T-helper 1 cell treated with Interleukin-12 subunit alpha and Interleukin-12 subunit beta and Interleukin-4 antibody, amounts not matched to agents 30 μg/mL and 1 μg/mL, for 36 hours (primary cell): ENCODE measurements around the gene MSRB3.

Source experiments
- H3K27ac Mint-ChIP-seq: one replicate; pipeline ENCODE4 v1.8.0; 2021; ENCODE audit warnings: mild to moderate bottlenecking, mixed read lengths
- H3K27me3 Mint-ChIP-seq: one replicate; pipeline ENCODE4 v1.8.0; 2021; ENCODE audit warnings: low read depth, mixed read lengths
- H3K36me3 Mint-ChIP-seq: one replicate; pipeline ENCODE4 v1.8.0; 2021; ENCODE audit warnings: low read depth, mixed read lengths
- H3K4me1 Mint-ChIP-seq: one replicate; pipeline ENCODE4 v1.8.0; 2021; ENCODE audit warnings: low read depth, mixed read lengths
- H3K4me3 Mint-ChIP-seq: one replicate; pipeline ENCODE4 v1.8.0; 2021; ENCODE audit warnings: mild to moderate bottlenecking, moderate library complexity, mixed read lengths
- H3K9me3 Mint-ChIP-seq: one replicate; pipeline ENCODE4 v1.8.0; 2021; ENCODE audit warnings: mixed read lengths

The MSRB3 gene

DNA sequence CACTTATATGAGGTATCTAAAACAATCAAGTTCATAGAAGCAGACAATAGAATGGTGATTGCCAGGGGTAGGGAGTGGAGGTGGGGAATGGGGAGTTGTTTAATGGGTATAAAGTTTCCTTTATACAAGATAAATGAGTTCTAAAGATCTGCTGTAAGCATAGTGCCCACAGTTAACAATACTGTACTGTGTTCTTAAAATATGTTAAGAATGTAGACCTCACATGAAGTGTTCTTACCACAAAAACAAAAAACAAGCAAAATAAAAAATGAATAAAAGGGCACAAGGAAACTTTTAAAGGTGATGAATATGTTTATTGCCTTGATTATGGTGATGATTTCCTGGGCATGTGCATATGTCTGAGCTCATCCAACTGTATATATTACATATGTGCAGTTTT, 211.8 kb downstream of the MSRB3 start:
- no peaks in the 10 kb centered on the region for H3K36me3 Mint-ChIP-seq
- H3K27ac Mint-ChIP-seq, result no peak overlapping the region
- no peaks in the 10 kb centered on the region for H3K27me3 Mint-ChIP-seq
- no peaks in the 10 kb centered on the region for H3K4me1 Mint-ChIP-seq
- no peak overlapping the region for H3K4me3 Mint-ChIP-seq
- peaks cover 4% of the 10 kb centered on the region for H3K9me3 Mint-ChIP-seq

GRCh38 chr12:65492998-65493912, 214.8 kb downstream of the MSRB3 start:
- no peak overlapping the region for H3K27ac Mint-ChIP-seq
- no peaks in the 10 kb centered on the region for H3K9me3 Mint-ChIP-seq
- H3K4me3 Mint-ChIP-seq, result no peak overlapping the region
- H3K4me1 Mint-ChIP-seq, result no peaks in the 10 kb centered on the region
- H3K36me3 Mint-ChIP-seq, result no peaks in the 10 kb centered on the region
- H3K27me3 Mint-ChIP-seq, result no peaks in the 10 kb centered on the region

DNA sequence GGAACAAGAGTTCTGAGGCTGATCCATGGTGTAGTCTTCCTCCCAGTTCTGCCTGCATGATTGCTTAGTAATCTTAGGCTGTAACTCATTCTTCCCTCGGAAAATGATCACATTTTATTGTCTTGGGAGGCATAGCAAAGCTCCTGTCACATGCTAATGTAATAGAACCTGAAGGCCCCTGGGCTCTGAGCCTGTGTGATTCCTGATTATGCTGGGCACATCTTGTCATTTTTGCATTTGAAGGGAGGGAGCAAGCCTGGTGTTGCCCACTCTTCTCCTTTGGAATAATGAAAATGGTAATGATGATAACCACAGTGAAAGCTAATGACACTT, 215.4 kb downstream of the MSRB3 start:
- Mint-ChIP-seq H3K36me3 (no peaks in the 10 kb centered on the region), H3K4me1 (no peaks in the 10 kb centered on the region), H3K4me3 (no peak overlapping the region), H3K9me3 (no peaks in the 10 kb centered on the region), H3K27ac (no peak overlapping the region), H3K27me3 (no peaks in the 10 kb centered on the region)

DNA sequence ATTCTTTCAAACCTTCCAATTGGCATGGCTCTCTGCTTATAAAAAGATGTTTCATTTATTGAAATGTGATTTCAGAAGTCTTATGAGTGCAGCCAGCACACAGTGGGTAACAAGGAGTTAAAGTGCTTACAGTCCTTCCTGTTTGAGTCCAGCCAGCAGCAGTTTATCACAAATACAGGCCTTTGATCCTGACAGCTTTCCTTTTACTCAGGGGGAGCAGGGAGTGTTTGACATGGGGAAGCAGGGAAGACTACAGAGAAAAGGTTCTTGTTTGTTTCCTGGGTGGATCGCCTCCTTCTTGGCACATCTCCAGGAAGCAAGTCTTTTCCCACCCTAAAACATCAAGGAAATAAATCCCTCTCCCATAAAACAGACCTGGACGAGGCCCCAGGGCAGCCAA, 216.1 kb downstream of the MSRB3 start:
- Mint-ChIP-seq H3K27ac (no peak overlapping the region), H3K36me3 (no peaks in the 10 kb centered on the region), H3K4me3 (no peak overlapping the region), H3K27me3 (no peaks in the 10 kb centered on the region), H3K4me1 (no peaks in the 10 kb centered on the region), H3K9me3 (no peaks in the 10 kb centered on the region)

DNA sequence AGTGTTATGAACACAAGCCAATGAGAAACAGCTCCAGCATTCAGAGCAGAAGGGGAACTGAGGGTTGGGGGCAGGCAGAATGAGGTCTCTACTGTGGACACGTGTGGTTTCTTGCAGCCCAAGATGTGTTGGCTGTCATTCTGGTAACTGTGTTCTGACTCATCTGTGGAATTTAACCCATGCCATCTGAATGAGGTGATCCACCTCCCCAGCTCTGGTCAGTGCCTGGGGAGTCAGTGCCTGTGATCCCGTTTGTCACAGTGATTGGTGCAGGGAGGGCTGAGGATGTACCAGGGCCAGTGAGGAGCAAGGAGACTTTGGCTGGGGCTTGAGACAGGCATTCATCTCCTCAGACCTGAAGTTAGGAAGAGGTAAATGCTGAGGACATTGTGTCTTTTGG, 216.8 kb downstream of the MSRB3 start:
- H3K4me1 Mint-ChIP-seq, result no peaks in the 10 kb centered on the region
- H3K9me3 Mint-ChIP-seq, result no peaks in the 10 kb centered on the region
- H3K27me3 Mint-ChIP-seq, result no peaks in the 10 kb centered on the region
- no peak overlapping the region for H3K4me3 Mint-ChIP-seq
- no peak overlapping the region for H3K27ac Mint-ChIP-seq
- H3K36me3 Mint-ChIP-seq, result no peaks in the 10 kb centered on the region

GRCh38 chr12:65496617-65497016, 218.1 kb downstream of the MSRB3 start:
- Mint-ChIP-seq H3K9me3 (no peaks in the 10 kb centered on the region), H3K27me3 (no peaks in the 10 kb centered on the region), H3K27ac (no peak overlapping the region), H3K36me3 (no peaks in the 10 kb centered on the region), H3K4me1 (no peaks in the 10 kb centered on the region), H3K4me3 (no peak overlapping the region)

DNA sequence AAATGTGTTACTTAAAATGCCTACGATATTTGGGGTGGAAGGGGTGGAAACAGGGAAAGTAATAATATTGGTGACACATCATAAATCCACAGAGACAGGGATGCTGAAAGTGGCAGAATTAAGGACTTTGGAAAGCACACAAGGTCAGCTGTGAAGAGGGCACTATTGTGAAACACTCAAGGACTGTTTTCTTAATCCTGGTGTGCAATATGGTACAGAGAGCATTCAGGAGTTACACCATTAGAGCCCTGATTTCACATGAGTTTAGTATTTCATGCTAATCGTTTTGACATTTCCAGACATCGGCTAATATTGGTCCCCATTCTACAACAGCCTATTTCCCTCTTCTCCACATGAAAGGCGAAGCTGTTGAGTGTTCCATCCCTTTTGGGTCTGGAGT, 219.2 kb downstream of the MSRB3 start:
- no peak overlapping the region for H3K27ac Mint-ChIP-seq
- H3K4me3 Mint-ChIP-seq, result no peak overlapping the region

DNA sequence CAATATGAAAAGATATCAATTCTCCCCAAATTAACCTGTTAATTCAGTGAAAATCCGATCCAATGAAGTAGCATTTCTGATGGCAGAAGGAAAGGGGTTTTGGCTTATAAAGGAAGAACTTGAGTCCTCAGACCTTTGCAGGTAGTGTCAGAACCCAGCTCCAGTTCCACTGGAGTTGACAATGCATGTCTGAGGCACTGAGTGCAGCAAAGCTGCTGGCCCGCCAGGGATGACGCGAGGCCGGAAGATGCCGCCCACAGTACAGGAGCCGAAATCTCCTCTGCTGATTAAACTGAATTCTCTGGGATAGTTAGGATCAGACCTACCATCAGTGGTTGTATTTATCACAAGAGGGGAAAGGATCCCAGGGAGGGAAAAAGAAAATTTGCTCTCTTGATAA, 220.7 kb downstream of the MSRB3 start:
- H3K27me3 Mint-ChIP-seq, result no peaks in the 10 kb centered on the region
- H3K4me3 Mint-ChIP-seq, result no peak overlapping the region
- no peaks in the 10 kb centered on the region for H3K9me3 Mint-ChIP-seq
- H3K36me3 Mint-ChIP-seq, result no peaks in the 10 kb centered on the region
- H3K27ac Mint-ChIP-seq, result no peak overlapping the region
- no peaks in the 10 kb centered on the region for H3K4me1 Mint-ChIP-seq

More for the DNA sequence above, 219.2 kb downstream of the MSRB3 start:
- Mint-ChIP-seq H3K9me3 (no peaks in the 10 kb centered on the region), H3K36me3 (no peaks in the 10 kb centered on the region), H3K27me3 (no peaks in the 10 kb centered on the region), H3K4me1 (no peaks in the 10 kb centered on the region)

- Mint-ChIP-seq H3K4me3 (no peak overlapping the region), H3K36me3 (no peaks in the 10 kb centered on the region), H3K4me1 (no peaks in the 10 kb centered on the region), H3K27me3 (no peaks in the 10 kb centered on the region), H3K27ac (no peak overlapping the region), H3K9me3 (no peaks in the 10 kb centered on the region)
These were observed 221.8 kb downstream of the MSRB3 start for GRCh38 chr12:65500091-65500900.

- H3K36me3 Mint-ChIP-seq, result no peaks in the 10 kb centered on the region
- H3K27ac Mint-ChIP-seq, result no peak overlapping the region
- no peaks in the 10 kb centered on the region for H3K27me3 Mint-ChIP-seq
- H3K4me1 Mint-ChIP-seq, result no peaks in the 10 kb centered on the region
- no peak overlapping the region for H3K4me3 Mint-ChIP-seq
- no peaks in the 10 kb centered on the region for H3K9me3 Mint-ChIP-seq
These were observed 222.7 kb downstream of the MSRB3 start for GRCh38 chr12:65501093-65501621.

GRCh38 chr12:65501935-65502334, 223.5 kb downstream of the MSRB3 start:
- Mint-ChIP-seq H3K27me3 (no peaks in the 10 kb centered on the region), H3K36me3 (no peaks in the 10 kb centered on the region), H3K4me3 (no peak overlapping the region), H3K4me1 (no peaks in the 10 kb centered on the region), H3K27ac (no peak overlapping the region), H3K9me3 (no peaks in the 10 kb centered on the region)

DNA sequence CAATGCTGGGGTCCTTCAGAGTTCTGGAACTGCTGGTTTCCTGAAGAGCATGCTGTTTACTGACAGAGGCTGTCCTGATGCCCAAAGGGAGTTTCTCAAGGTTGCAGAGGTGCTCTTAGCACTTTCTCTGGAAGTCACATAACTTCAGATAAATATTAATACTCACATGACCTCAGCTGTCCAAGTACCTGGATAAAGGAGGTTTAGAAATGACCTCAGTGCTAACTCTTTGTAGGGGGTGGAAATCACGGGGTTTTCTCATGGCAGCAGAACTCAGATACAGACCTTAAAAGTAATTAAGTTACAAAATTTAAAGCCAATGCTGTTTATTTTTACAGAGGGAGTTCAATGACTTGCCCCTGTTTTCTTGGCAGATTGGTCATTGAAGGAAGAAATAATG, 225.9 kb downstream of the MSRB3 start:
- Mint-ChIP-seq H3K27ac (no peak overlapping the region), H3K9me3 (no peaks in the 10 kb centered on the region), H3K4me3 (no peak overlapping the region), H3K36me3 (no peaks in the 10 kb centered on the region), H3K27me3 (no peaks in the 10 kb centered on the region), H3K4me1 (no peaks in the 10 kb centered on the region)

DNA sequence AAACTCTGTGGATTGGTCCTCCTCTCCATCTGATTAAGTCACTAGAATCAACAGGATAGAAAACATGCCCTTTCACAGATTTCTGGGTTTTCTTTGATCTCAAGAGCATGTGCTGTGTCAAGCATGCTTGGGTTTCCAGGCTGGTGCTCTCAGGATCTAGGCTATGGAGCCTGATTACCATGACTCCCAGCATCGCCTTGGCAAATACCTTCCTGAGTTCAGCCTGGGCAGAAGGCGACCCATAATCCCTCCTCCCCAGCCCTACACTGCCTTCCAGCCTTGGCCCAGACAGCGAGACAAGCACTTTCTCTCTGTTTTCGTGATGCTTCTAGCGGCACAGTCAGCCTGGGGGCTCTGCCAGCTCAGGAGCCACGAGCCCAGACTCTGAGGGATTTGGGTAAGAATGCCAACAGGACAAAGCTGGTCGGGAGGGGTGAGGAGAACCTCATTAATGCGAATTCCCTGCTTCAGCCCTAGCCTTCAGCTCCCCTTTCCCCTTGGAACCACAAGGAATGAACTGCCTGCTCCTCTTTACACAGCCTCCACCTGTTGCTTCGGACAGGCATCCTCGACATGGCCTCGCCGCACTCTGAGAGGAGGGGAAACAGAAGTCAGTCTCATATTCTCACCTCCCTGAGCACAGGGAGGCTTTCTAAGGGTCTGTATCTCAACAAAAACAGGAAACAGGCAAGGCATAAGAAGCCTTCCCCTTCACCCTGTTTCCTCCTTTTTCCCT, 227.1 kb downstream of the MSRB3 start:
- H3K9me3 Mint-ChIP-seq, result no peaks in the 10 kb centered on the region
- H3K27ac Mint-ChIP-seq, result no peak overlapping the region
- no peaks in the 10 kb centered on the region for H3K4me1 Mint-ChIP-seq
- no peaks in the 10 kb centered on the region for H3K36me3 Mint-ChIP-seq
- no peak overlapping the region for H3K4me3 Mint-ChIP-seq
- H3K27me3 Mint-ChIP-seq, result no peaks in the 10 kb centered on the region

GRCh38 chr12:65508276-65509035, 230.0 kb downstream of the MSRB3 start:
- H3K9me3 Mint-ChIP-seq, result no peaks in the 10 kb centered on the region
- no peaks in the 10 kb centered on the region for H3K36me3 Mint-ChIP-seq
- H3K4me3 Mint-ChIP-seq, result no peak overlapping the region
- no peaks in the 10 kb centered on the region for H3K27me3 Mint-ChIP-seq
- H3K27ac Mint-ChIP-seq, result no peak overlapping the region
- H3K4me1 Mint-ChIP-seq, result no peaks in the 10 kb centered on the region
